HAP-1 (cell line): ENCODE data around the gene ENTREP3.
"Not testable (repeated sequence)": the region's sequence is repeated elsewhere in the genome, so short reads cannot be mapped to it uniquely, and the experiment has no call there.

ENCODE experiments used
- DNase-seq, 2 experiments: peaks; one replicate each; pipeline ENCODE4 v3.0.0-alpha.2; 2016 to 2020; ENCODE audit warnings: low spot score in 2 of 2
- H3K27me3 ChIP-seq: fragments of 250-450 bp; sonication (Bioruptor Pico); 2 replicates; pipeline ENCODE4 v1.5.1; 2020; ENCODE audit warnings: low read depth, mild to moderate bottlenecking, moderate library complexity
- H3K36me3 ChIP-seq: fragments of 250-450 bp; sonication (Bioruptor Pico); replicated peaks from 2 replicates; pipeline ENCODE4 v1.5.1; 2020; ENCODE audit warnings: mild to moderate bottlenecking
- H3K4me1 ChIP-seq: fragments of 250-450 bp; sonication (Bioruptor Pico); 2 replicates; pipeline ENCODE4 v1.5.1; 2020; ENCODE audit warnings: mild to moderate bottlenecking
- H3K4me3 ChIP-seq: fragments of 250-450 bp; sonication (Bioruptor Pico); 2 replicates; pipeline ENCODE4 v1.5.1; 2020; ENCODE audit warnings: mild to moderate bottlenecking, moderate library complexity
- H3K9me3 ChIP-seq: fragments of 250-450 bp; sonication (Bioruptor Pico); 2 replicates; pipeline ENCODE4 v1.5.1; 2020; ENCODE audit warnings: mild to moderate bottlenecking, moderate library complexity
- in situ Hi-C: fragments of 300-500 bp; cut with MboI; formaldehyde crosslinking; loops from 3 replicates; pipeline ENCODE4 v1.14.3; 2020; ENCODE audit warnings: low sequenced_read_pairs, inconsistent platforms, mixed read lengths

The ENTREP3 gene

DNA sequence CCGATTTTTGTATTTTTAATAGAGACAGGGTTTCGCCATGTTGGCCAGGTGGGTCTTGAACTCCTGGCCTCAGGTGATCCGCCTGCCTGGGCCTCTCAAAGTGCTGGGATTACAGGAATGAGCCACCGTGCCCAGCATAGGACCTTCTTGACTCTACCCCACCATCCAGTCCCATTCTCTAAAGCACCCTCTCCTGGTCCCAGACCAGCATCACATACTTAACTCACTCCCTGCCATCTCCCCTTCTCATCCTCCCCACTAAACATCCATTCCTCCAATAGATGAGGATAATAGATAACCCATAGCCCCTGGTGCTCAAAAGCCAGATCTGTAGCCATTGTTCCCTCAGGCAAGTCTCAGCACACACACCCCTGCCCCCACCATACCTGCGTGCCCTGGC is 2.1 kb downstream of the ENTREP3 start:
- Histone ChIP-seq H3K9me3 (no peaks in the 10 kb centered on the region), H3K36me3 (peaks cover 35% of the 10 kb centered on the region), H3K4me3 (peak overlapping the region; percentile 67), H3K4me1 (peaks cover 21% of the 10 kb centered on the region), H3K27me3 (no peaks in the 10 kb centered on the region)
- DNase-seq, result peak; percentile 20 to 33
- in situ Hi-C loops, result no loop called here

DNA sequence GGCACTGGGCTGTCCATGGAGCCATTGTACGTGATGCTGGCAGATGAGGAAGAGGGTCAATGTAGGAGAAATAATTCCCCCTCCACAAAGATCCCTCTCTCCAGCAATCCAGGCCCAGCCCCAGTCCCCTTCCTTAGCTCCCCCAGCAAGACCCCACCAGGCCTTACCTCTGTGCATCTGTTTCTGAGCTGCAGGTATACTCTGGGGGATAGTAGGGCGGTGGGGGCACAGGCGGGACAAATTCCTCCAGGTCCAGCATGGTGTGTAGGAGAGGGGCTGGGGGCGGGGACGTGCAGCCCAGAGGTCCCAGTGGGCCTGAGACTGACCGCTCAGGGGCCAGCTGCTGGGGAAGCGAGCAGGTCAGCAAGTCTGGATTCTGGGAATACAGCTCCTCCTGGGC is 3.7 kb downstream of the ENTREP3 start:
- Histone ChIP-seq H3K9me3 (no peaks in the 10 kb centered on the region), H3K27me3 (no peaks in the 10 kb centered on the region), H3K36me3 (peaks cover 44% of the 10 kb centered on the region), H3K4me3 (no peak overlapping the region), H3K4me1 (peaks cover 21% of the 10 kb centered on the region)
- DNase-seq, result no peak
- in situ Hi-C loops, result no loop called here

DNA sequence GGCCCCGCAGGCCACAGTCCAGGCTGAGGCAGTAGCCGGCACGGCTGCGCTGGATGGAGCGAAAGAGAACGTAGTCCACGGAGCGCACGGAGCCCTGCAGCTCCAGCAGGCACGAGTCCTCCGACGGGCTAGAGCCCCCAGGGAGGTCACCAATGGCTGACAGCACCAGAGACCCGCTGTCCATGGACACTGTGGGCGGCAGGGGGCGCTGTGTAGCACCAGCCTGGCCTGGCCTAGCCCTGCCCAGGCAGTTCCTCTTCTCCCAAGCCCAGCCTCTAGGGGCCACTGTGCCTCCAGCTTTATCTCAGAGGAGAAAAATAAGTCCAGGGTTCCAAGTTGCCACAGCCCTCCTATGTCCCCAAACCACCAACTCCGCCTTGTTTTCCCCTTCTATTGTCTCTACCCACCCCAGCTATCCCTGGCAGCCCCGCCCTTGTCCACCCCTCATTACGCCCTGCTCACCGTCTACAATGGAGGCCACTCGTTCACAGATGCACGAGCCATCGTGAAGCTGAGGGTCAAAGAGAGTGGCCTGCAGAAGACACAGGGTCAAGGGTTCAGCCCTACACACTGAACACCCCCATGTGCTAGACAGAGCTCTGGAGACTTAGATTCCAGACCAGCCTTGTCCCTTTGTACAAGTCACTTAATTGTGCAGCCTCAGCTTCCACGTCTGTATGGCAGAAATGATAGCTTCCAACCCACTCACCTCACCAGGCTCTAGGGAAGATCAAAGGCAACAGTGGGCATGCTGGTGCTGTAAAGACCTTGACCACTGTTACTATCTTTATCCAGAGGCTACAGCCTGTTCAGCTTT is 4.4 kb downstream of the ENTREP3 start:
- Histone ChIP-seq H3K4me3 (no peak overlapping the region), H3K36me3 (peaks cover 37% of the 10 kb centered on the region), H3K27me3 (no peaks in the 10 kb centered on the region), H3K4me1 (peaks cover 20% of the 10 kb centered on the region), H3K9me3 (no peaks in the 10 kb centered on the region)
- in situ Hi-C loops, result no loop called here
- peak; percentile 93 to 98 for DNase-seq

DNA sequence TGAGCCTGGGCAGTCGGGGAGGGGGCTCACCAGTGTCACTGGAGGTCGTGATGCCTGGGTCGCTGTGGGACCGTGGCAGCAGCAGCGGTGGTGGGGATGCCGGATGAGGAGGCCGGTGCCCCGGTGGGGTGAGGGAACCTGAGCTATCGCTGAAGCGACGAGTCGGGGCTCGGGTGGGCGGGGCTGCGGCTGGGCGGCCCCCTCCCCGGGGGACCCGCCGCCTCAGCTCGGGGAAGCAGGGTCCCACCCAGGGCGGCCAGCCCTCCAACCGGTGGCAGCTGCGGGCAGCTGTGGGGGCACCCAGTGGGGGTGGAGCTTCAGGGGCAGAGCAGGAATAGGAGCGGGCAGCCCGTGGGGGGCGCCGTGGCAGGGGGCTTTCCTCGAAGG is 5.0 kb downstream of the ENTREP3 start:
- H3K9me3 ChIP-seq, result no peaks in the 10 kb centered on the region
- peaks cover 16% of the 10 kb centered on the region for H3K4me1 ChIP-seq
- H3K36me3 ChIP-seq, result peaks cover 37% of the 10 kb centered on the region
- no peaks in the 10 kb centered on the region for H3K27me3 ChIP-seq
- DNase-seq, result no peak
- H3K4me3 ChIP-seq, result no peak overlapping the region
- in situ Hi-C loops, result no loop called here

DNA sequence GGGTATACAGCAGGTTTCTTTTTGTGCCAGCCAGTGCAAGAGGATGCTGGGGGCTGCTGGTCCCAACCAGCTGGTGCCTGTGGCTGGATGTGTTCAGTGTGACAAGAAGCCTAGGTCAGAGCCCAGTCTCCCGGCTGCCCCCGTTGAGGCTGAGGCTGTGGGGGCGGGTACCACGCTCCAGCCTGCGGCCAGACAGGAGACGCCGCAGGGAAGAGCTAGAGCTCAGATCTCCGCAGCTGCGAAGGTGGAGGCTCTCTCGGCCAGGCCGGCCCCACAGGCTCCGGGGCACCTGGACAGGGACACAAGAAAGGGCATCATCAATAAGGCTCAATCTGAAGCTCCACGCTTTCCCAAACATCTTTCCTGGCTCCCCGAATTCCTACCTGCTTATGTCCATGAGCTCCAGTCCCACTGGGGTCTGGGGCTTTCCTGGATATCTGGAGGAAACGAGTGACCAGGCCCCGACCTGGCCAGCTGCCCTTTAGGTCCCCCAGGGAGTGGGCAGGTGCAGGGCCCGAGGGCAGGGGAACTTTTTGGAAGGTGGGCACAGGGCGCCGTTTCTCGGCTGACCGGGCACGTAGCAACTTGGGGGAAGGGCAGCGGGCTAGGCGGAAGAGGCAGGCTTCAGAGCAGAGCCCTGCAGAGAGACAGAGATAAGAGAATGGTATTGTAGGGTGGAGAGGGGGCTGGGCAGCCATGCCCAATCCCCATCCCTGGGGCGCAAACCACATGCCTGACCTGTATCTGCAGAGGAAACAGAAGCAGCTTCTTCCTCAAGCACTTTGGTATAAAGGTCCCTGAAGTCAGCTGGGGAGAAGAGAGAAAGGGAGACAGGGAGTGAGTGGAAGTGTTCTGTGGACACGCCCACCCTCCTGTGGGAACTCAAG is 7.4 kb downstream of the ENTREP3 start:
- Histone ChIP-seq H3K4me1 (peaks cover 13% of the 10 kb centered on the region), H3K36me3 (peaks cover 32% of the 10 kb centered on the region), H3K9me3 (no peaks in the 10 kb centered on the region), H3K4me3 (no peak overlapping the region), H3K27me3 (no peaks in the 10 kb centered on the region)
- in situ Hi-C loops, result no loop called here
- DNase-seq, result no peak

DNA sequence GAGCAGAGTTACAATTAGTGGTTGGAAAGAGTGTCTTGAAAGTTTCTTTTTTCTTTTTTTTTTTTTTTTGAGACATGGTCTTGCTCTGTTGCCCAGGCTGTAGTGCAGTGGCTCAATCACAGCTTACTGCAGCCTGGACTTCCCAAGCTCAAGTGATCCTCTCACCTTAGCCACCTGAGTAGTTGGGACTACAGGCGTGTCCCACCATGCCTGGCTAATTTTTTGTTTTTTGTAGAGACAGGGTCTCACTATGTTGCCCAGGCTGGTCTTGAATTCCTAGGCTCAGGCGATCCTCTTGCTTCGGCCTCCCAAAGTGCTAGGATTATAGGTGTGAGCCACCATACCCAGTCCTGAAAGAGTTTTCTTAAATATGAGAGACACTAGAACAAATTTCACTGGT is 8.5 kb downstream of the ENTREP3 start:
- in situ Hi-C loops, H3K27me3 ChIP-seq, H3K4me3 ChIP-seq, DNase-seq, H3K9me3 ChIP-seq: not testable (repeated sequence)
- Histone ChIP-seq H3K36me3 (peaks cover 31% of the 10 kb centered on the region), H3K4me1 (peaks cover 18% of the 10 kb centered on the region)

DNA sequence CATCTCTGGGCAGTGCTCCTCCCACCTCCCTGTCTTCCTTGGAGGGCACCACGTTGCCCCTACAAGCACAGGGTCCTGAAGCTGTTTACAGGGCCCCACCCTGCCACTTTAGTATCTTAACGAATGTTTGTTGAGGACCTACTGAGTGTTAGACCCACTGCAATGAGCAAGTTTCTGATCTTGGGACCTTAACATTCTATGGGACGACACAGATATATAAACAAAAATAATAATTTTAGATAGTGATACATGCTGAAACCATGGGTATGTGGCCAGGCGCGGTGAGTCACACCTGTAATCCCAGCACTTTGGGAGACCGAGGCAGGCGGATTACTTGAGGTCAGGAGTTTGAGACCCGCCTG is 10.1 kb downstream of the ENTREP3 start:
- no peaks in the 10 kb centered on the region for H3K27me3 ChIP-seq
- in situ Hi-C loops, result no loop called here
- H3K4me3 ChIP-seq, result peak overlapping the region; percentile 17
- DNase-seq, result no peak
- peaks cover 24% of the 10 kb centered on the region for H3K36me3 ChIP-seq
- no peaks in the 10 kb centered on the region for H3K9me3 ChIP-seq
- peaks cover 21% of the 10 kb centered on the region for H3K4me1 ChIP-seq

DNA sequence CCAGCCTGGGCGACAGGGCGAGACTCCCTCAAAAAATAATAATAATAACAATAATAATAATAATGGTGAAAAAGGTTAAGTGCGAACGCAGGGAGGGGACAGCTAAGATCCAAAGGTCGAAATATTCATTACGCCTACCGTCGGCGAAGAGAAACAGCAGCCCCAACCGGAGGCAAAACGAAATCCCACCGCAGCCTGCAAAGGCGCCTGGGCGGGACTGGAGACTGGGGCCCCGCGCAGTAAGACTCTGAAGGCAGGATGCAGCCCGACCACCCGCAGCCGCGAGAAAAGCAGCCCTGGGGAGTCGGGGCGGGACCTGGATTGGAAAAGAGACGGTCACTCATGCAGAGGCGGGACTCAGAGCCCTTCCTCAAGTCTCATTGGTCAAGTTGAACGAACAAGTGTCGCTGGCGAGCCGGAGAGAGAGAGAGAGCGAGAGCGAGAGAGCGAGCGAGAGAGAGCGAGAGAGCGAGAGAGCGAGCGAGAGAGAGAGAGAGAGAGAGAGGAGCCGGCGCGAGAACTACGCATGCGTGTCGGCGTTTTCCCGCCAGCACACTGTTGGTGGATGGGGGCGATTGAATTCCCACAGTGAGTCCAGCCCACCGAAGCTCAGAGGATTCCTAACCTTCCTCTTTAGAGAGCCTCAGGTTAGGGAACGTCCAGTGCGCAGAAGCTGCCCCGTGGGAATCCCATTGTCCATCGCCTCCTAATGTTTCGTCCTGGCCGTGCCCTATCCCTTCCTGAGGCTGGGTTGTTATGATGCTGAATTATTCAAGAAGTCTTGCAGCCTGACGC is 10.7 kb downstream of the ENTREP3 start:
- H3K9me3 ChIP-seq, result no peaks in the 10 kb centered on the region
- peaks cover 21% of the 10 kb centered on the region for H3K36me3 ChIP-seq
- H3K4me1 ChIP-seq, result peaks cover 21% of the 10 kb centered on the region
- DNase-seq, result peak; percentile 99
- H3K4me3 ChIP-seq, result peak overlapping the region; percentile 42
- in situ Hi-C loops, result no loop called here
- H3K27me3 ChIP-seq, result no peaks in the 10 kb centered on the region

DNA sequence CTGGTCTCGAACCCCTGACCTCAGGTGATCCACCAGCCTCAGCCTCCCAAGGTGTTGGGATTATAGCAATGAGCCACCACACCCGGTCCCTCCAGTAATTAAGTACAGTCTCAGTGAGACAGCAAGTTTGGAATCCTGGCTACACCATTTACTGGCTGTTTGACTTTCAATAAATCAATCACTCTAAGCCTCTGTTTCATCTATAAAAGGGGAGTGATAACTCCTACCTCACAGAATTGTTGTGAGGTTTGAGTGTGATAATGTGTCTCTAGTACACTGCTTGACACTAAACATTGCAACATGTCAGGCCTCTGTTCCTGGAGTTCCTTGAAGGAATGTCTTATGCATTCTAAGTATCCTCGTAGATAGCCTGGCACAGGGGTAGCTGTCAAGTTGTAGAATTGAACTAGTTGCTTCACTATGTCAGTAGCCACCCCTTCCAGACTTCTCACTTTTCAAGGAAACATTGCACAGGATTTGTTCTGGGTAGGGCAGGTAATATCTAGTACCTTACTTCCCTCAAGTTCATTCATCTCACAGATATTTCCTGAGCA is 12.4 kb downstream of the ENTREP3 start:
- Histone ChIP-seq H3K4me3 (peak overlapping the region; percentile 42), H3K4me1 (peaks cover 21% of the 10 kb centered on the region), H3K27me3 (no peaks in the 10 kb centered on the region), H3K9me3 (no peaks in the 10 kb centered on the region), H3K36me3 (peaks cover 5% of the 10 kb centered on the region)
- in situ Hi-C loops, result no loop called here
- no peak for DNase-seq

DNA sequence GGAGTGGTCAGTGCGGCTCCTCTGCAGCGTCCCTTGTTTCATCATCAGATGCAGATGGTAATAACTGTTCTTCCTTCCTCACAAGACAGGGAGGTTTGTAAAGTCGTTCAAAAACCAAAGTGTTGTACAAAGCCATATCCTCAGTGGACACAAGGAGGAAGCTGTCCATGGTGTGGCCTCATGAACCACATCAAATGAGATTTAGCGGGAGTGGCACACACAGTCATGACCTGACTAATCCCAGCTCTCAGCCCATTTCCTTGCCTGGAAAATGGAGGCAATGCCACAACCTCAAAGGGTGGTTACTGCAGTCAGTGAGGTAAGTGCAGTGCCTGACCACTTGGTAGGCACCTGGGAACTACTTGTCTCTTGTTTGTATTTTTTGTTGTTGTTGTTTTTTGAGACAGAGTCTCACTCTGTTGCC is 13.4 kb downstream of the ENTREP3 start:
- H3K9me3 ChIP-seq, result no peaks in the 10 kb centered on the region
- no peak for DNase-seq
- no peak overlapping the region for H3K4me3 ChIP-seq
- in situ Hi-C loops, result no loop called here
- peaks cover 3% of the 10 kb centered on the region; the same call in 1 of the 2 replicates for H3K36me3 ChIP-seq
- no peaks in the 10 kb centered on the region for H3K27me3 ChIP-seq
- H3K4me1 ChIP-seq, result peaks cover 21% of the 10 kb centered on the region

DNA sequence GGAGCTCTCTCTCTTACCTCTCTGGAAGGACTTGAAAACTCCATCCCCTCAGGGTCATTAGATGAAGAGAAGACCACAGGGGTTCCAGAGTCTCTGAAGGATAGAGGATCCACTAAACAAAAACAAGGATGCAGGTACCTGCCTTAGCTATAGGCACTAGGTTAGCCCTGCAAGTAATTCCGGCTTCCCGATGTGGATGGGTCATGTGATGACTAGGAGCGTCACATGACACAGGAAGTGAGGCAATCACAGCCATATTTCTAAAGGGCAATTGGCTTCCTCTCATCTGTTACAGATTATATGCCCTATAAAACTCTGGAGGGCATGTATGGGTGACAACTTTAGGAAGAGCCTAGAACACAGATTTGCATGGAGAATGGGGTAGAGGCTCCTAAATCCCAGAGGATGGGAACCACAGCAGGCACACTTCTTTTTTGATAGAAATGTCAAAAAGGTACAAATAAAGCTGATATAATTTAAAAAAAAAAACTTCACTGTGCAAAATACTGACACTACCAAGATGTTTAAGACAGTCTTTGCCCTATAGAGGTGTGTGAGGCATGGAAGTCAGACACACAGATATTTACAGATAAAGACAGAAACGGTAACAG is 14.1 kb downstream of the ENTREP3 start:
- Histone ChIP-seq H3K4me1 (peaks cover 21% of the 10 kb centered on the region), H3K27me3 (no peaks in the 10 kb centered on the region)
- in situ Hi-C loops, result no loop called here

DNA sequence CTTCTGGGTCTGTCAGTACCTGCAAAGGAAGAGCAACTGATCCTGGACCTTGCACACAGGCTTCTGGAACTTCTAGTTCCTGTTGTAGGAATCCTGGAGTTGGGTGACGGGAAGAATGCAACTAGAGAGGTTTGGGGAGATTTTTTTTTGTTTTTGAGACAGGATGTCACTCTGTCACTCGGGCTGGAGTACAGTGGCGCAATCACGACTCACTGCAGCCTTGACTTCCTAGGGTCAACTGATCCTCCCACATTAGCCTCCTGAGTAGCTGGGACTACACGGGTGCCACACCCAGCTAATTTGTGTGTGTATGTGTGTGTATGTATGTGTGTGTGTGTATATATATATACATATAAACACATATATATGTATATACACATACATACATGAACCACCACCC is 18.8 kb downstream of the ENTREP3 start:
- H3K4me1 ChIP-seq, result peaks cover 3% of the 10 kb centered on the region; the same call in 1 of the 2 replicates
- no peak for DNase-seq
- no peaks in the 10 kb centered on the region for H3K9me3 ChIP-seq
- H3K27me3 ChIP-seq, result no peaks in the 10 kb centered on the region
- H3K36me3 ChIP-seq, result peaks cover 7% of the 10 kb centered on the region; the same call in 1 of the 2 replicates
- H3K4me3 ChIP-seq, result no peak overlapping the region
- in situ Hi-C loops, result no loop called here

More for the DNA sequence above, 14.1 kb downstream of the ENTREP3 start:
- peak; percentile 75 to 77 for DNase-seq
- peak overlapping the region; percentile 22 for H3K4me3 ChIP-seq
- H3K9me3 ChIP-seq, result no peaks in the 10 kb centered on the region
- H3K36me3 ChIP-seq, result peaks cover 7% of the 10 kb centered on the region; the same call in 1 of the 2 replicates

DNA sequence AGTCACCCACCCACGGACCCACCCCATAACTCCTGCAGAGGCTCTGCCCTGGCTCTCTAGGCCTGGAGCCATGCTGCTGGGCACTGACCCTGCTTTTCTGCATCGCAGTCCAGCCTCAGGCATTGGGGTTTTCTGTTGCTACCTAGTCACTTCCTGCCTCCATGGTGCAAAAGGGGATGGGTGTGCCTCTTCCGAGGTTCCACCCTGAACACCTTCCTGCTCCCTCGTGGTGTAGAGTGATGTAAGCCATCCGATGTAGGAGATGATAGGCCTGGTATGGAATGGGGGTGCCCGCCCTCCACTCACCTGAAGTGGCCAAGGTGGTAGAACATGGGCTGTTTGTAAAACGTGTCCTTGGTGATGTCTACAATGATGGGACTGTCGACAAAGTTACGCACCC is 19.9 kb downstream of the ENTREP3 start:
- H3K27me3 ChIP-seq, H3K4me1 ChIP-seq, H3K9me3 ChIP-seq, H3K4me3 ChIP-seq, H3K36me3 ChIP-seq, in situ Hi-C loops, DNase-seq: not testable (repeated sequence)
